HepG2 (cell line): ENCODE results near the gene ZSCAN1. TPM values are rescaled to one million over a fixed set of nuclear protein-coding genes. Genes with fewer than 3 reads are reported as not detected.
A peak's percentile ranks its signal among the peaks of the same experiment; 100 is the strongest.

Experiments
- AGO1 ChIP-seq: fragments of 200-400 bp; formaldehyde crosslinking; IDR thresholded peaks from 2 replicates; pipeline ENCODE4 v1.6.1; 2017; ENCODE audit warnings: mild to moderate bottlenecking, low read depth, low read length, moderate library complexity; ENCODE audit not compliant: poor library complexity, severe bottlenecking
- CEBPB ChIP-seq: IDR thresholded peaks from 2 replicates; pipeline ENCODE4 v1.6.1; 2011; ENCODE audit warnings: low read depth, low read length, improper control_type of control experiment, borderline replicate concordance
- GATAD1 ChIP-seq: IDR thresholded peaks from 2 replicates; pipeline ENCODE4 v1.6.1; 2016; ENCODE audit warnings: missing genetic modification reagents, missing compliant biosample characterization
- KAT7 ChIP-seq: IDR thresholded peaks from 2 replicates; pipeline ENCODE4 v1.6.1; 2018; ENCODE audit warnings: borderline replicate concordance, missing compliant biosample characterization
- NFRKB ChIP-seq: fragments of 450-650 bp; IDR thresholded peaks from 2 replicates; pipeline ENCODE4 v1.6.1; 2017
- RBFOX2 ChIP-seq: fragments of 200-400 bp; formaldehyde crosslinking; IDR thresholded peaks from 2 replicates; pipeline ENCODE4 v1.6.1; 2017; ENCODE audit warnings: low read depth, mild to moderate bottlenecking, low read length
- U2AF1 ChIP-seq: fragments of 200-400 bp; formaldehyde crosslinking; optimal IDR thresholded peaks from 2 replicates; pipeline ENCODE3; 2017; ENCODE audit warnings: mild to moderate bottlenecking, low read depth, low read length
- ZBTB42 ChIP-seq: sonication (generic); formaldehyde crosslinking; IDR thresholded peaks from 2 replicates; pipeline ENCODE4 v1.5.0; 2020; ENCODE audit warnings: mild to moderate bottlenecking, missing genetic modification reagents
- ZBTB8A ChIP-seq: sonication (generic); formaldehyde crosslinking; IDR thresholded peaks from 2 replicates; pipeline ENCODE4 v1.4.0; 2020; ENCODE audit warnings: mild to moderate bottlenecking, low read depth, missing genetic modification reagents, borderline replicate concordance
- ZNF441 ChIP-seq: sonication (generic); formaldehyde crosslinking; IDR thresholded peaks from 2 replicates; pipeline ENCODE4 v1.7.0; 2021; ENCODE audit warnings: missing genetic modification reagents, borderline replicate concordance
- ZNF646 ChIP-seq: sonication (generic); formaldehyde crosslinking; IDR thresholded peaks from 2 replicates; pipeline ENCODE4 v1.9.0; 2021; ENCODE audit warnings: mild to moderate bottlenecking, missing genetic modification reagents
- polyA plus RNA-seq, 8 experiments: library from polyadenylated mRNA; depleted of rRNA in 3 of 8; stranded (reverse) in 7 of 8; unstranded in 1 of 8; fragments of >200 nt; fragmentation: Illumina TruSeq in 4 of 8; extraction: Trizol in 4 of 8; gene quantifications; 2 replicates each; pipeline versions ENCODE4 v1.2.1 to v1.2.3, GENCODE V29; 2011 to 2016; ENCODE audit warnings: low read depth in 4 of 8, missing spikeins in 1 of 8, mixed read lengths in 1 of 8; ENCODE audit not compliant: insufficient read depth in 1 of 8
- total RNA-seq, 5 experiments: library from RNA; depleted of rRNA; stranded (reverse); fragments of >200 nt; fragmentation: Illumina TruSeq; extraction: Trizol; gene quantifications; 2 replicates each; pipeline ENCODE4 v1.2.3, GENCODE V29; 2016; ENCODE audit warnings: low read depth in 1 of 5
- TF ChIP-seq, protein P1 (sequence below): sonication (generic); formaldehyde crosslinking; IDR thresholded peaks from 2 replicates; pipeline ENCODE4 v1.4.0; 2020; ENCODE audit warnings: missing genetic modification reagents, borderline replicate concordance
- TF ChIP-seq, protein P2 (sequence below): sonication (generic); formaldehyde crosslinking; IDR thresholded peaks from 2 replicates; pipeline ENCODE4 v1.8.1; 2022; ENCODE audit warnings: low read depth, mild to moderate bottlenecking, missing genetic modification reagents

The ZSCAN1 gene
- total and polyA plus RNA-seq, 2 of the 13 experiments (the other 11 are each of a cell fraction or from before 2014, with no cell fraction given): not detected

- TF ChIP-seq, protein P1, sequence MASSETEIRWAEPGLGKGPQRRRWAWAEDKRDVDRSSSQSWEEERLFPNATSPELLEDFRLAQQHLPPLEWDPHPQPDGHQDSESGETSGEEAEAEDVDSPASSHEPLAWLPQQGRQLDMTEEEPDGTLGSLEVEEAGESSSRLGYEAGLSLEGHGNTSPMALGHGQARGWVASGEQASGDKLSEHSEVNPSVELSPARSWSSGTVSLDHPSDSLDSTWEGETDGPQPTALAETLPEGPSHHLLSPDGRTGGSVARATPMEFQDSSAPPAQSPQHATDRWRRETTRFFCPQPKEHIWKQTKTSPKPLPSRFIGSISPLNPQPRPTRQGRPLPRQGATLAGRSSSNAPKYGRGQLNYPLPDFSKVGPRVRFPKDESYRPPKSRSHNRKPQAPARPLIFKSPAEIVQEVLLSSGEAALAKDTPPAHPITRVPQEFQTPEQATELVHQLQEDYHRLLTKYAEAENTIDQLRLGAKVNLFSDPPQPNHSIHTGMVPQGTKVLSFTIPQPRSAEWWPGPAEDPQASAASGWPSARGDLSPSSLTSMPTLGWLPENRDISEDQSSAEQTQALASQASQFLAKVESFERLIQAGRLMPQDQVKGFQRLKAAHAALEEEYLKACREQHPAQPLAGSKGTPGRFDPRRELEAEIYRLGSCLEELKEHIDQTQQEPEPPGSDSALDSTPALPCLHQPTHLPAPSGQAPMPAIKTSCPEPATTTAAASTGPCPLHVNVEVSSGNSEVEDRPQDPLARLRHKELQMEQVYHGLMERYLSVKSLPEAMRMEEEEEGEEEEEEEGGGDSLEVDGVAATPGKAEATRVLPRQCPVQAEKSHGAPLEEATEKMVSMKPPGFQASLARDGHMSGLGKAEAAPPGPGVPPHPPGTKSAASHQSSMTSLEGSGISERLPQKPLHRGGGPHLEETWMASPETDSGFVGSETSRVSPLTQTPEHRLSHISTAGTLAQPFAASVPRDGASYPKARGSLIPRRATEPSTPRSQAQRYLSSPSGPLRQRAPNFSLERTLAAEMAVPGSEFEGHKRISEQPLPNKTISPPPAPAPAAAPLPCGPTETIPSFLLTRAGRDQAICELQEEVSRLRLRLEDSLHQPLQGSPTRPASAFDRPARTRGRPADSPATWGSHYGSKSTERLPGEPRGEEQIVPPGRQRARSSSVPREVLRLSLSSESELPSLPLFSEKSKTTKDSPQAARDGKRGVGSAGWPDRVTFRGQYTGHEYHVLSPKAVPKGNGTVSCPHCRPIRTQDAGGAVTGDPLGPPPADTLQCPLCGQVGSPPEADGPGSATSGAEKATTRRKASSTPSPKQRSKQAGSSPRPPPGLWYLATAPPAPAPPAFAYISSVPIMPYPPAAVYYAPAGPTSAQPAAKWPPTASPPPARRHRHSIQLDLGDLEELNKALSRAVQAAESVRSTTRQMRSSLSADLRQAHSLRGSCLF: no peak
- TF ChIP-seq, protein P2, sequence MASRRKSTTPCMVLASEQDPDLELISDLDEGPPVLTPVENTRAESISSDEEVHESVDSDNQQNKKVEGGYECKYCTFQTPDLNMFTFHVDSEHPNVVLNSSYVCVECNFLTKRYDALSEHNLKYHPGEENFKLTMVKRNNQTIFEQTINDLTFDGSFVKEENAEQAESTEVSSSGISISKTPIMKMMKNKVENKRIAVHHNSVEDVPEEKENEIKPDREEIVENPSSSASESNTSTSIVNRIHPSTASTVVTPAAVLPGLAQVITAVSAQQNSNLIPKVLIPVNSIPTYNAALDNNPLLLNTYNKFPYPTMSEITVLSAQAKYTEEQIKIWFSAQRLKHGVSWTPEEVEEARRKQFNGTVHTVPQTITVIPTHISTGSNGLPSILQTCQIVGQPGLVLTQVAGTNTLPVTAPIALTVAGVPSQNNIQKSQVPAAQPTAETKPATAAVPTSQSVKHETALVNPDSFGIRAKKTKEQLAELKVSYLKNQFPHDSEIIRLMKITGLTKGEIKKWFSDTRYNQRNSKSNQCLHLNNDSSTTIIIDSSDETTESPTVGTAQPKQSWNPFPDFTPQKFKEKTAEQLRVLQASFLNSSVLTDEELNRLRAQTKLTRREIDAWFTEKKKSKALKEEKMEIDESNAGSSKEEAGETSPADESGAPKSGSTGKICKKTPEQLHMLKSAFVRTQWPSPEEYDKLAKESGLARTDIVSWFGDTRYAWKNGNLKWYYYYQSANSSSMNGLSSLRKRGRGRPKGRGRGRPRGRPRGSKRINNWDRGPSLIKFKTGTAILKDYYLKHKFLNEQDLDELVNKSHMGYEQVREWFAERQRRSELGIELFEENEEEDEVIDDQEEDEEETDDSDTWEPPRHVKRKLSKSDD (CRISPR knock-in tag): no peak
- TF ChIP-seq ZNF441 (CRISPR knock-in tag) (no peak), NFRKB (no peak), ZBTB42 (CRISPR knock-in tag) (no peak), RBFOX2 (no peak), ZBTB8A (CRISPR knock-in tag) (no peak), CEBPB (peak; percentile 64; the same call in 1 of the 2 replicates), U2AF1 (no peak), KAT7 (CRISPR knock-in tag) (no peak), GATAD1 (CRISPR knock-in tag) (no peak), AGO1 (no peak), ZNF646 (CRISPR knock-in tag) (no peak)
Observed at GRCh38 chr19:58038688-58039204, 4.9 kb downstream of the ZSCAN1 start (continued).
